ENCODE data around the gene CDKN2AIPNL.
"Not testable (repeated sequence)": the region's sequence is repeated elsewhere in the genome, so short reads cannot be mapped to it uniquely, and the experiment has no call there.

CDKN2AIPNL gene

GRCh38 chr5:134394932-134395331, 16.7 kb downstream of the CDKN2AIPNL start:
- H3K9ac ChIP-seq (ENCODE audit: low read depth, low read length): no peak overlapping the region
- H3K36me3 ChIP-seq (ENCODE audit: insufficient read depth, low read length): peaks cover 80% of the 10 kb centered on the region
- H3K4me2 ChIP-seq (ENCODE audit: low read length): no peak overlapping the region
- no peak overlapping the region for H3K4me3 ChIP-seq (ENCODE audit: low read length)
- H3K9me3 ChIP-seq (replicated peaks; ENCODE audit: low read length): no peaks in the 10 kb centered on the region
- peaks cover 6% of the 10 kb centered on the region for H3K4me1 ChIP-seq (ENCODE audit: control insufficient read depth, insufficient read depth, low read length)
- no peaks in the 10 kb centered on the region for H3K27me3 ChIP-seq (ENCODE audit: control insufficient read depth, insufficient read depth, low read length)

GRCh38 chr5:134392301-134392700, 19.4 kb downstream of the CDKN2AIPNL start:
- no peak overlapping the region for H3K9ac ChIP-seq (ENCODE audit: low read depth, low read length)
- no peak overlapping the region for H3K4me2 ChIP-seq (ENCODE audit: low read length)
- H3K36me3 ChIP-seq (ENCODE audit: insufficient read depth, low read length): peaks cover 82% of the 10 kb centered on the region
- H3K4me3 ChIP-seq (ENCODE audit: low read length): no peak overlapping the region
- H3K4me1 ChIP-seq (ENCODE audit: control insufficient read depth, insufficient read depth, low read length): peaks cover 6% of the 10 kb centered on the region
- no peaks in the 10 kb centered on the region for H3K27me3 ChIP-seq (ENCODE audit: control insufficient read depth, insufficient read depth, low read length)
- H3K9me3 ChIP-seq (replicated peaks; ENCODE audit: low read length): no peaks in the 10 kb centered on the region

GRCh38 chr5:134387443-134387842, 24.2 kb downstream of the CDKN2AIPNL start:
- peaks cover 64% of the 10 kb centered on the region for H3K36me3 ChIP-seq (ENCODE audit: insufficient read depth, low read length)
- H3K4me1 ChIP-seq (ENCODE audit: control insufficient read depth, insufficient read depth, low read length): peaks cover 3% of the 10 kb centered on the region
- H3K27me3 ChIP-seq (ENCODE audit: control insufficient read depth, insufficient read depth, low read length): no peaks in the 10 kb centered on the region
- H3K9ac ChIP-seq (ENCODE audit: low read depth, low read length): no peak overlapping the region
- H3K9me3 ChIP-seq (replicated peaks; ENCODE audit: low read length): no peaks in the 10 kb centered on the region
- no peak overlapping the region for H3K4me2 ChIP-seq (ENCODE audit: low read length)
- no peak overlapping the region for H3K4me3 ChIP-seq (ENCODE audit: low read length)

GRCh38 chr5:134383980-134384697, 27.5 kb downstream of the CDKN2AIPNL start:
- peaks cover 61% of the 10 kb centered on the region for H3K36me3 ChIP-seq (ENCODE audit: insufficient read depth, low read length)
- no peak overlapping the region for H3K4me2 ChIP-seq (ENCODE audit: low read length)
- no peaks in the 10 kb centered on the region for H3K27me3 ChIP-seq (ENCODE audit: control insufficient read depth, insufficient read depth, low read length)
- H3K4me1 ChIP-seq (ENCODE audit: control insufficient read depth, insufficient read depth, low read length): no peaks in the 10 kb centered on the region
- no peak overlapping the region for H3K9ac ChIP-seq (ENCODE audit: low read depth, low read length)
- H3K9me3 ChIP-seq (replicated peaks; ENCODE audit: low read length): no peaks in the 10 kb centered on the region
- no peak overlapping the region for H3K4me3 ChIP-seq (ENCODE audit: low read length)

- not testable (repeated sequence) for H3K4me2 ChIP-seq (ENCODE audit: low read length); H3K4me3 ChIP-seq (ENCODE audit: low read length); H3K4me1 ChIP-seq (ENCODE audit: control insufficient read depth, insufficient read depth, low read length); H3K9ac ChIP-seq (ENCODE audit: low read depth, low read length); H3K9me3 ChIP-seq (replicated peaks; ENCODE audit: low read length); H3K27me3 ChIP-seq (ENCODE audit: control insufficient read depth, insufficient read depth, low read length)
- H3K36me3 ChIP-seq (ENCODE audit: insufficient read depth, low read length): peaks cover 59% of the 10 kb centered on the region
These were observed 29.5 kb downstream of the CDKN2AIPNL start for GRCh38 chr5:134382204-134382603.

GRCh38 chr5:134380346-134380745, 31.3 kb downstream of the CDKN2AIPNL start:
- no peaks in the 10 kb centered on the region for H3K27me3 ChIP-seq (ENCODE audit: control insufficient read depth, insufficient read depth, low read length)
- no peaks in the 10 kb centered on the region for H3K9me3 ChIP-seq (replicated peaks; ENCODE audit: low read length)
- no peak overlapping the region for H3K9ac ChIP-seq (ENCODE audit: low read depth, low read length)
- no peak overlapping the region for H3K4me3 ChIP-seq (ENCODE audit: low read length)
- H3K4me1 ChIP-seq (ENCODE audit: control insufficient read depth, insufficient read depth, low read length): no peaks in the 10 kb centered on the region
- no peak overlapping the region for H3K4me2 ChIP-seq (ENCODE audit: low read length)
- peaks cover 70% of the 10 kb centered on the region for H3K36me3 ChIP-seq (ENCODE audit: insufficient read depth, low read length)

GRCh38 chr5:134374232-134374631, 37.4 kb downstream of the CDKN2AIPNL start:
- Histone ChIP-seq H3K4me1 (ENCODE audit: control insufficient read depth, insufficient read depth, low read length) (peaks cover 9% of the 10 kb centered on the region), H3K4me3 (ENCODE audit: low read length) (no peak overlapping the region)

GRCh38 chr5:134373633-134374032, 38.0 kb downstream of the CDKN2AIPNL start:
- H3K9me3 ChIP-seq (replicated peaks; ENCODE audit: low read length); H3K4me1 ChIP-seq (ENCODE audit: control insufficient read depth, insufficient read depth, low read length); H3K9ac ChIP-seq (ENCODE audit: low read depth, low read length); H3K27me3 ChIP-seq (ENCODE audit: control insufficient read depth, insufficient read depth, low read length); H3K4me3 ChIP-seq (ENCODE audit: low read length): not testable (repeated sequence)
- peak overlapping the region; percentile 89 for H3K4me2 ChIP-seq (ENCODE audit: low read length)
- H3K36me3 ChIP-seq (ENCODE audit: insufficient read depth, low read length): peaks cover 34% of the 10 kb centered on the region

More at GRCh38 chr5:134374232-134374631, 37.4 kb downstream of the CDKN2AIPNL start:
- H3K36me3 ChIP-seq (ENCODE audit: insufficient read depth, low read length): peaks cover 34% of the 10 kb centered on the region
- H3K27me3 ChIP-seq (ENCODE audit: control insufficient read depth, insufficient read depth, low read length): no peaks in the 10 kb centered on the region
- peak overlapping the region; percentile 8 for H3K4me2 ChIP-seq (ENCODE audit: low read length)
- H3K9ac ChIP-seq (ENCODE audit: low read depth, low read length): no peak overlapping the region
- no peaks in the 10 kb centered on the region for H3K9me3 ChIP-seq (replicated peaks; ENCODE audit: low read length)

GRCh38 chr5:134371834-134372340, 39.8 kb downstream of the CDKN2AIPNL start:
- peaks cover 13% of the 10 kb centered on the region for H3K4me1 ChIP-seq (ENCODE audit: control insufficient read depth, insufficient read depth, low read length)
- H3K4me2 ChIP-seq (ENCODE audit: low read length): peak overlapping the region; percentile 89

GRCh38 chr5:134370871-134371833, 40.5 kb downstream of the CDKN2AIPNL start, which contains the start of gene UBE2B:
TSS of gene UBE2B (plus strand) at chr5:134371569. CDS start at chr5:134371596, 27 bp downstream.
- no peaks in the 10 kb centered on the region for H3K9me3 ChIP-seq (replicated peaks; ENCODE audit: low read length)
- H3K4me3 ChIP-seq (ENCODE audit: low read length): peak within 1 kb of the TSS; percentile 98
- peaks cover 15% of the 10 kb centered on the region for H3K4me1 ChIP-seq (ENCODE audit: control insufficient read depth, insufficient read depth, low read length)
- peaks cover 11% of the 10 kb centered on the region for H3K36me3 ChIP-seq (ENCODE audit: insufficient read depth, low read length)
- peak within 1 kb of the TSS; percentile 99 for H3K9ac ChIP-seq (ENCODE audit: low read depth, low read length)
- no peaks in the 10 kb centered on the region for H3K27me3 ChIP-seq (ENCODE audit: control insufficient read depth, insufficient read depth, low read length)
- peak within 1 kb of the TSS; percentile 89 for H3K4me2 ChIP-seq (ENCODE audit: low read length)

More at GRCh38 chr5:134371834-134372340, 39.8 kb downstream of the CDKN2AIPNL start:
- no peaks in the 10 kb centered on the region for H3K9me3 ChIP-seq (replicated peaks; ENCODE audit: low read length)
- peaks cover 18% of the 10 kb centered on the region for H3K36me3 ChIP-seq (ENCODE audit: insufficient read depth, low read length)
- H3K27me3 ChIP-seq (ENCODE audit: control insufficient read depth, insufficient read depth, low read length): no peaks in the 10 kb centered on the region
- peak overlapping the region; percentile 99 for H3K9ac ChIP-seq (ENCODE audit: low read depth, low read length)
- H3K4me3 ChIP-seq (ENCODE audit: low read length): peak overlapping the region; percentile 98

- peaks cover 18% of the 10 kb centered on the region for H3K4me1 ChIP-seq (ENCODE audit: control insufficient read depth, insufficient read depth, low read length)
- H3K36me3 ChIP-seq (ENCODE audit: insufficient read depth, low read length): peaks cover 8% of the 10 kb centered on the region
- no peaks in the 10 kb centered on the region for H3K27me3 ChIP-seq (ENCODE audit: control insufficient read depth, insufficient read depth, low read length)
- no peaks in the 10 kb centered on the region for H3K9me3 ChIP-seq (replicated peaks; ENCODE audit: low read length)
- peak overlapping the region; percentile 99 for H3K9ac ChIP-seq (ENCODE audit: low read depth, low read length)
- peak overlapping the region; percentile 85 for H3K4me2 ChIP-seq (ENCODE audit: low read length)
- H3K4me3 ChIP-seq (ENCODE audit: low read length): peak overlapping the region; percentile 98
These were observed 41.3 kb downstream of the CDKN2AIPNL start for GRCh38 chr5:134370311-134370870.
